Esophagus muscularis mucosa (tissue), 4 donors: ENCODE measurements around the gene ITGA7. TPM values are rescaled to one million over a fixed set of nuclear protein-coding genes. Genes with fewer than 3 reads are reported as not detected.

Experiments used
- DNase-seq: peaks from one replicate; pipeline ENCODE4 v3.0.0-alpha.2; 2017; ENCODE audit errors: extremely low spot score
- H3K27ac ChIP-seq, 4 donors: fragments of 200-600 bp; sonication (generic); replicated peaks in 1 of 4; 1 replicate in 3 of 4; 2 replicates in 1 of 4; pipeline ENCODE4 v1.5.1; 2016 to 2019; ENCODE audit warnings: mild to moderate bottlenecking in 1 of 4
- H3K27me3 ChIP-seq, 4 donors: fragments of 200-600 bp; sonication (generic); one replicate each; pipeline versions ENCODE4 v1.5.1 to v1.6.0; 2016 to 2019
- H3K36me3 ChIP-seq, 4 donors: fragments of 200-600 bp; sonication (generic); one replicate each; pipeline ENCODE4 v1.5.1; 2016 to 2019
- H3K4me1 ChIP-seq, 4 donors: fragments of 200-600 bp; sonication (generic); one replicate each; pipeline ENCODE4 v1.5.1; 2016 to 2019
- H3K4me3 ChIP-seq, 4 donors: fragments of 200-600 bp; sonication (generic); 1 replicate in 2 of 4; 2 replicates in 2 of 4; pipeline ENCODE4 v1.5.1; 2016 to 2019; ENCODE audit warnings: mild to moderate bottlenecking in 4 of 4, moderate library complexity in 1 of 4
- H3K9me3 ChIP-seq, 4 donors: fragments of 200-600 bp; sonication (generic); 1 replicate in 3 of 4; 2 replicates in 1 of 4; pipeline ENCODE4 v1.5.1; 2016 to 2019
- EP300 ChIP-seq: sonication (generic); formaldehyde crosslinking; IDR thresholded peaks from one replicate; pipeline ENCODE4 v1.6.1; 2017; ENCODE audit warnings: antibody characterized with exemption
- POLR2A ChIP-seq: fragments of 450-650 bp; IDR thresholded peaks from one replicate; pipeline ENCODE4 v1.6.1; 2017; ENCODE audit warnings: antibody characterized with exemption, moderate library complexity, mild to moderate bottlenecking, low read depth
- POLR2AphosphoS5 ChIP-seq, 2 donors: sonication (generic); formaldehyde crosslinking; IDR thresholded peaks; one replicate each; pipeline ENCODE4 v1.6.1; 2017; ENCODE audit warnings: antibody characterized with exemption in 2 of 2
- WGBS: methylation state at CpG from one replicate; pipeline ENCODE4 v1.1.5; 2018; 5-methylcytosine and 5-hydroxymethylcytosine counted together
- intact Hi-C: fragments of 100-400 bp; cut with DNase I; formaldehyde crosslinking; loops from one replicate; pipeline ENCODE4 v1.15.1; 2023
- total RNA-seq, 4 donors: library from RNA; depleted of rRNA; stranded (reverse); fragments of >200 nt; gene quantifications; one replicate each; pipeline versions ENCODE4 v1.1.0 to v1.2.1, GENCODE V29; 2016
- TF ChIP-seq, protein P1 (sequence below), 3 experiments: fragments of 200-600 bp in 2 of 3; fragments of 450-650 bp in 1 of 3; sonication (generic) in 2 of 3; IDR thresholded peaks; one replicate each; pipeline ENCODE4 v1.5.1; 2017 to 2019; ENCODE audit warnings: antibody characterized with exemption in 3 of 3, mild to moderate bottlenecking in 2 of 3, moderate library complexity in 1 of 3

ITGA7 gene
- total RNA-seq, 4 donors from 2014 or later: 155 to 245 (median 218) TPM

DNA sequence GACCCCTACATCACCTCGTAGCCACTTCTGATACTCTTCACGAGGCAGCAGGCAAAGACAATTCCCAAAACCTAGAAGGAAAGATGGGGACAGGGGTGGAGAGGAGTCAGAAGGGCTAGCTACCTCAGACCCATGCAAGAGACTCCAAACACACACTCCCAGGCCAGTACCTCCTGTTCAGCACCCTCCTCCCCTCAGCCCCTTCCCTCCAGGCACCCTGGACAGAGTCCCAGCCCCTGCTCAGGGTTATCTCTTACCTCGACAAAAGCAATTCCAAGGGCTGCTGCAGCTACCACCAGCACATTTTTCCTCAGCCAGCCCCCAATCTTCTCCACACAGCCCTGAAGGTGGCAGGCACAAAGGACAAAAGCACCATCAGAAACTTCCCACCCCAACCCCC is 17.9 kb upstream of the ITGA7 start:
- H3K36me3 ChIP-seq: peaks cover 17 to 45% (median 38%) of the 10 kb centered on the region in 4 donors
- DNase-seq: no peak
- TF ChIP-seq, protein P1, sequence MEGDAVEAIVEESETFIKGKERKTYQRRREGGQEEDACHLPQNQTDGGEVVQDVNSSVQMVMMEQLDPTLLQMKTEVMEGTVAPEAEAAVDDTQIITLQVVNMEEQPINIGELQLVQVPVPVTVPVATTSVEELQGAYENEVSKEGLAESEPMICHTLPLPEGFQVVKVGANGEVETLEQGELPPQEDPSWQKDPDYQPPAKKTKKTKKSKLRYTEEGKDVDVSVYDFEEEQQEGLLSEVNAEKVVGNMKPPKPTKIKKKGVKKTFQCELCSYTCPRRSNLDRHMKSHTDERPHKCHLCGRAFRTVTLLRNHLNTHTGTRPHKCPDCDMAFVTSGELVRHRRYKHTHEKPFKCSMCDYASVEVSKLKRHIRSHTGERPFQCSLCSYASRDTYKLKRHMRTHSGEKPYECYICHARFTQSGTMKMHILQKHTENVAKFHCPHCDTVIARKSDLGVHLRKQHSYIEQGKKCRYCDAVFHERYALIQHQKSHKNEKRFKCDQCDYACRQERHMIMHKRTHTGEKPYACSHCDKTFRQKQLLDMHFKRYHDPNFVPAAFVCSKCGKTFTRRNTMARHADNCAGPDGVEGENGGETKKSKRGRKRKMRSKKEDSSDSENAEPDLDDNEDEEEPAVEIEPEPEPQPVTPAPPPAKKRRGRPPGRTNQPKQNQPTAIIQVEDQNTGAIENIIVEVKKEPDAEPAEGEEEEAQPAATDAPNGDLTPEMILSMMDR (IDR thresholded peaks at IDR 0.05): no peak
- no peak for TF ChIP-seq EP300
- no peak for TF ChIP-seq POLR2AphosphoS5 (IDR thresholded peaks at IDR 0.05)
- no peak for TF ChIP-seq POLR2A
- intact Hi-C loops: no loop called here
- peaks cover 65 to 85% (median 78%) of the 10 kb centered on the region in 4 donors for H3K4me1 ChIP-seq
- H3K27ac ChIP-seq: peak overlapping the region; percentile 89 to 100 (median 98)
- no peaks in the 10 kb centered on the region for H3K27me3 ChIP-seq
- no peak overlapping the region for H3K4me3 ChIP-seq
- 49% methylated on average over 3 of the region's 3 CpGs for WGBS
- no peaks in the 10 kb centered on the region for H3K9me3 ChIP-seq

DNA sequence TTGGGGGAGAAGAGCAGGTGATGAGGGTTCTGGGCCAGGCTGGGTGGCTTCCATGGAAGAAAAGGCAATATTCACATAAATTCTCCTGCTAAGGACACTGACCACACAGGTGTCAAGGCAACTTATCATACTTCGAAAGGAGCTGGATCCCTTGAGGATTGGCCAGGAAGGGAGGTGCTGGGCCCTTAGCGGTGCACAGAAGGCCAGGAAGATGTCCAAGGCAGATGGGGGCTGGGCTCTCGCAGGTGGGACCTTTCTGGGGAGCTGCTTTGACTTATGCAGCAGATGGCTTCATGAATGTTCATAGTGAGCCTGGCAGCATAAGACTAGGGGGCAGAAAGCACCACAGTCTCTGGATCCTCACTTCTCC is 17.2 kb upstream of the ITGA7 start:
- Histone ChIP-seq H3K27me3 (no peaks in the 10 kb centered on the region), H3K36me3 (peaks cover 17 to 45% (median 38%) of the 10 kb centered on the region in 4 donors), H3K4me3 (no peak overlapping the region), H3K27ac (peak overlapping the region; percentile 89 to 100 (median 98)), H3K9me3 (no peaks in the 10 kb centered on the region), H3K4me1 (peaks cover 62 to 85% (median 78%) of the 10 kb centered on the region in 4 donors)
- no peak for TF ChIP-seq EP300
- no peak for TF ChIP-seq POLR2AphosphoS5 (IDR thresholded peaks at IDR 0.05)
- no peak for TF ChIP-seq POLR2A
- TF ChIP-seq, protein P1 (IDR thresholded peaks at IDR 0.05): no peak
- WGBS: 60% methylated on average over 2 of the region's 3 CpGs
- DNase-seq: no peak
- intact Hi-C loops: no loop called here

DNA sequence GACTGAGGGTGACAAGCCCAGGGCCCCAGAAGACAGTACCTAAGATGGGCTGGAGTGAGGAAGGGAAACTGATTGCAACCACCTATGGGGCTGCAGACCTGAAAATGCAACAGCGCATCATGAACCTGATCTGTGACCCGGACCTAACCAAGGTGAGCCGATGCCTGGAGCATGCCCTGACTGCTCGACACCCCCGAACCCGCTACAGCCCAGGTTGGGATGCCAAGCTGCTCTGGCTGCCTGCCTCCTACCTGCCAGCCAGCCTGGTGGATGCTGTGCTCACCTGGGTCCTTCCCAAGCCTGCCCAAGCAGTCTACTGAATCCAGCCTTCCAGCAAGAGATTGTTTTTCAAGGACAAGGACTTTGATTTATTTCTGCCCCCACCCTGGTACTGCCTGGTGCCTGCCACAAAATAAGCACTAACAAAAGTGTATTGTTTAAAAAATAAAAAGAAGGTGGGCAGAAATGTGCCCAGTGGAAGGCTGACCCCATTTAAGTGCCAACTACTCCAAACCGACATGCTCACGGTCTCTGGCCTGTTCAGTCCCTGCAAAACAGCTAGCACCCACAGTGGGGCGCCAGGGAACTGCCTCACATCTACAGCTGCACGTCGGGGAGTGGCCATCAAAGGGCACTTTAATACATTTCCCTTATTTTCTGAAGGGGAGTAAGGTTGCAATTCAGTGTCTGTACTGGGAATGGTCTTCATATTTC is 16.7 kb upstream of the ITGA7 start:
- intact Hi-C loops: no loop called here
- no peaks in the 10 kb centered on the region for H3K9me3 ChIP-seq
- H3K27ac ChIP-seq: peak overlapping the region; percentile 89 to 100 (median 98)
- no peak overlapping the region for H3K4me3 ChIP-seq
- no peaks in the 10 kb centered on the region for H3K27me3 ChIP-seq
- H3K4me1 ChIP-seq: peaks cover 66 to 85% (median 80%) of the 10 kb centered on the region in 4 donors
- no peak for TF ChIP-seq POLR2A
- no peak for TF ChIP-seq EP300
- TF ChIP-seq, protein P1 (IDR thresholded peaks at IDR 0.05): peak; percentile 51 to 74 (median 67)
- peak in 1 of 2 donors; percentile 25 for TF ChIP-seq POLR2AphosphoS5 (IDR thresholded peaks at IDR 0.05)
- no peak for DNase-seq
- H3K36me3 ChIP-seq: peaks cover 17 to 48% (median 38%) of the 10 kb centered on the region in 4 donors
- 30% methylated on average over 8 of the region's 11 CpGs for WGBS

DNA sequence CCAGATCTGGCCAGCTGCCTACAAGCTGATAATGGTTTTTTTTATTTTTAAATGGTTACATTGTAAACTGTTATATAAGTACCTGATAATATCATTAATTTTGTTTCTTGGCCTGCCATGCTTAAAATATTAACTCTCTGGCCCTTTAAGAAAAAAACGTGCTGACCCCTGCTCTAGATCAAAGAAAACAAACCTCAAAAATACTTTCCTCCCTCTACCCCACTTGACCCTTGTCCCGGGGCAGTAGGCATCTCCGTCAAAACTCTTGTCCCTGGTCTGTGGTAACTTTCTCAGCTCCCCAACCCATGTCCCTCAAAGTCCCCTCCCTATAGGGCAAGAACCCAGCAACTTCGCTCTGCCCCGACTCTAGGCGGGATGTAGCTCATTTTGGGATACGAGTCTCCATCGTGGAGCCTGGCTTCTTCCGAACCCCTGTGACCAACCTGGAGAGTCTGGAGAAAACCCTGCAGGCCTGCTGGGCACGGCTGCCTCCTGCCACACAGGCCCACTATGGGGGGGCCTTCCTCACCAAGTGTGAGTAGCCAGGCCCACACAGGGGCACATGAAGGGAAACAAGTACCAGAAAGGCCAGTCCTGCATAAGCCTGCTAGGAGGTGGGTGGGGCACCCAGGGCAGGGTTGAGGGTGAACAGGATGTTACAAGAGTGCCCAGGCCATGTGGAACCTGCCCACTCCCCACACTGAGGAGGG is 16.0 kb upstream of the ITGA7 start:
- peak in 1 of 2 donors; percentile 33 for TF ChIP-seq POLR2AphosphoS5 (IDR thresholded peaks at IDR 0.05)
- no peak for TF ChIP-seq EP300
- Histone ChIP-seq H3K27ac (peak overlapping the region; percentile 89 to 100 (median 98)), H3K4me1 (peaks cover 73 to 92% (median 87%) of the 10 kb centered on the region in 4 donors), H3K36me3 (peaks cover 17 to 55% (median 38%) of the 10 kb centered on the region in 4 donors), H3K27me3 (no peaks in the 10 kb centered on the region), H3K9me3 (no peaks in the 10 kb centered on the region), H3K4me3 (no peak overlapping the region)
- intact Hi-C loops: no loop called here
- 32% methylated on average over 9 of the region's 10 CpGs for WGBS
- DNase-seq: no peak

DNA sequence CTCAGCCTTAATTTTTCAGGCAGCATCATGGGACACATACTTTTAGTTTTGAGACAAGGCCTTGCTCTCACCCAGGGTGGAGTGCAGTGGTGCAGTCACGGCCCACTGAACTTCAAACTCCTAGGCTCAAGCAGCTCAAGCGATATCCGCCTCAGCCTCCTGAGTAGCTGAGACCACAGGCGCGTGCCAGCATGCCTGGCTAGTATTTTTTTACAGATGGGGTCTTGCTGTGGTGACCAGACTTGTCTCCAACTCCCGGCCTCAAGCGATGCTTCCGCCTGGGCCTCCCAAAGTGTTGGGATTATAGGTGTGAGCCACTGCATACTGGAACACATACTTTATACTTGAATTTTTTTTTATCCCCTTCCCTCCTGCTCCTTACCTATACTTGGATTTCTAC is 15.2 kb upstream of the ITGA7 start:
- no peak overlapping the region for H3K4me3 ChIP-seq
- no peaks in the 10 kb centered on the region for H3K9me3 ChIP-seq
- 93% methylated on average over 8 of the region's 8 CpGs for WGBS
- peak overlapping the region; percentile 89 to 100 (median 98) for H3K27ac ChIP-seq
- peak in 1 of 2 donors; percentile 25 for TF ChIP-seq POLR2AphosphoS5 (IDR thresholded peaks at IDR 0.05)
- TF ChIP-seq POLR2A: no peak
- TF ChIP-seq, protein P1 (IDR thresholded peaks at IDR 0.05): no peak
- TF ChIP-seq EP300: no peak
- DNase-seq: no peak
- H3K36me3 ChIP-seq: peaks cover 17 to 56% (median 38%) of the 10 kb centered on the region in 4 donors
- peaks cover 80 to 98% (median 93%) of the 10 kb centered on the region in 4 donors for H3K4me1 ChIP-seq
- H3K27me3 ChIP-seq: no peaks in the 10 kb centered on the region
- intact Hi-C loops: no loop called here
